ENCODE data around the gene SLC6A4.
"Not testable (repeated sequence)": the region's sequence is repeated elsewhere in the genome, so short reads cannot be mapped to it uniquely, and the experiment has no call there.

The SLC6A4 gene

DNA sequence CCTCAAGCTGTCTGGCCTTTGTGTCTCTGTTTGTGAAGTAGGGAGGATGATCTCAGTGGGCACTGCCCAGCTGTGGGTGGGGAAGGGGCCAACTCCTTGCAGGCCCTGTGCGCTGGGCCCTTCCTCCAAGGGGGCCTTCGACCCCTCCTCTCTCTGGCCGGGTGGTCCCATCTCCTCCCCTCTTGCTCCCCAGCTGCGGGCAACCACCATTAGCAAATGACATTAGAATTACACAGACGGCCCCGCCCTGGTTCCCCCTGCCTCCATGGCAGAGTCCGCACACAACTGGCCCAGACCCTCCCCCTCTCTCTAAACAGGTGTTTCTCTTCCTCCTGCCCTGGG lies 2.5 kb upstream of the SLC6A4 start:
- DNase-seq = no peak

DNA sequence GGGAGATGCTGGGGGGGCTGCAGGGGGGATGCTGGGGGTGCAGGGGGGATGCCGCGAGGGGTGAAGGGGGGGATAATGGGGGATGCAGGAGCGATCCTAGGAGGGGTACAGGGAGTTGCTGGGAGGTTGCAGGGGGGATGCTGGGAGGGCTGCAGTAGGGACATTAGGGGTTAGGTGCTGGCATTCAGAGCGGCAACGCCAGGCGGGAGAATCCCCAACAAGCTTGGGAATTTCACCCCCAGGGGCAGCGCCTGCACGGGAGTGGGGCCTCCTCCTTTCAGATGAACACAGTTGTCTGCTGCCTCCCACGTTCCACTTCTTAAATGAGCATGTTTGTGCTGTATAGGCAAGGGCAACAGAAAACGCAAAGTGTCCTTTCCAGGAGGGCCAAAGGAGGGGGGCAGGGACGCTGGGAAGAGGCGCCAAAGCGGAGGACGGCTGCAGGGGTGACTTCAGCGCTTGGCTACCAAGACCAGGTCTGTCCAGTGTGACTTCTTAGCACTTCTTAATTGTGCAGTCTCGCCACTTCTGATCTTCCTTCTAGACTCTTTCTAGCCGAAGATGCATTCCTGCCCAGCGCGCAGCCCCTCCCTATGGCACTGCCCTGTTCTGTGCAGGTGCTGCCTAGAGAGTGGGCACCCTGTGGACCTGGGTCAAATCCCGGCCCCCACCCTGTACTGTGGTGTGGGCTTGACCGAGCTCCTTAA lies 2.0 kb upstream of the SLC6A4 start:
- DNase-seq = no peak

DNA sequence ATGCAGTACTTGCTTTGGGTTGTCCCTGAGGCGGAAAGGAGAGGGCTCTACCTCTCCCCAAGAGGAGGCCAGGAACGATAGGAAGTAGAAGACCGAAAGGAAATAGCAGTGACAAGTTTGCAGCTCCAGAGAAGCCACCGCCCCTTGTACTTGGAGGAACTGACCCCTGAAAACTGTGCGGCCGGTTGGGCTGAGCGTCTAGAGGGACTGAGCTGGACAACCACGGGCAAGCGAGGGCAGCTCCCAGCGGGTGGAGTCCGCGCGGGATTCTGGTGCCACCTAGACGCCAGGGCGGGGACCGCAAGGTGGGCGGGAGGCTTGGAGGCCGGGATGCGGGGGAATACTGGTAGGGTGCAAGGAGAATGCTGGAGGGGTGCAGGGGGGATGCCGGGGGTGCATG lies 1.3 kb upstream of the SLC6A4 start:
- DNase-seq = no peak

DNA sequence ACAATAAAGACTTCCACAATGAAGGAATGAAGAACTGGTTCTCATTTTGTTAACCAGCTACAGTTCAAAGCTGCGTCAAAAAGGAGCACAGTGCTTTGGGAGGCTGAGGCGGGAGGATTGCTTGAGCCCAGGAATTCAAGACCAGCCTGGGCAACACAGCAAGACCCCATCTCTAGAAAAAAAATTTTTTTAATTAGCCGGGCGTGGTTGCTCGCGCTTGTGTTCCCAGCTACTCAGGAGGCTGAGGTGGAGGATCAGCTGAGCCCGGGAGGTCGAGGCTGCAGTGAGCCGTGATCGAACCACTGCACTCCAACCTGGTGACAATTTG lies 764 bp upstream of the SLC6A4 start:
- no peak for DNase-seq

DNA sequence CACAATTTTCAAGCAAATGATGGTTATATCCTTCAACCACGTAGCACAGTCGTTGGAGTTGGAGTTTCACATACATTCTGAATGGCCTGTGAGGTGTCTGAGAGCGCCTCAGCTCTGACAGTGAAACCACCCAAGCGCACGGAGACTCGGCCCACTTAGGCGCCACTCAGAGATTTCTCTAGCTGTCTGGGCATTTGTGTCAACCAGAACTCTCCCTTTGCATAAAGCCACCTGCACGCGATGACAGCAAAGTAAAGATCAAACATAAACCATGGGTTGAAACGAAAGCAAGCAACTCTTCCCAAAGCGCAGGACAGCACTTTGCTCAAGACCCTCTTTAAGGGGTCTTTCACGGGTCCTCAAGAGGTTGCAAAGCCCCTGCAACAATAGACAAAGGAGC lies 533 bp downstream of the SLC6A4 start:
- no peak for DNase-seq

DNA sequence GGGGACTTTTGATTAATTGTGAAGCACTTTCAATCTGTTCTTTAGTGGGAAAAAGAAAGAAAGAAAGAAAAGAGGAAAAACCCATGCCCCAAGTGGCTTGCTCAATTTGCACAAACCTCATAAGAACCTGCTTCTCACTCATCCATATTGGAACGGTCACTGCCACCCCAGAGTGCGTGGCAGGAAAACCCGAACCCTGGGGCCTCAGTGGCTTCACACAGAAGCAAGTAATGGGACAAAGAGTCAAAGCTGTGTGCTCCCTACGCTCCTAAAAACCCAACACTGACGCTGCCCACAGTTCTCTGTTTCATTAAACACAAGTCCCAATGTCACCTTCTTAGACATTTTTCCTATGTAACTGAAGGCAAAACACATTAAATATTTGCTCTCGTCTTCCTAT lies 1.2 kb downstream of the SLC6A4 start:
- DNase-seq = no peak

DNA sequence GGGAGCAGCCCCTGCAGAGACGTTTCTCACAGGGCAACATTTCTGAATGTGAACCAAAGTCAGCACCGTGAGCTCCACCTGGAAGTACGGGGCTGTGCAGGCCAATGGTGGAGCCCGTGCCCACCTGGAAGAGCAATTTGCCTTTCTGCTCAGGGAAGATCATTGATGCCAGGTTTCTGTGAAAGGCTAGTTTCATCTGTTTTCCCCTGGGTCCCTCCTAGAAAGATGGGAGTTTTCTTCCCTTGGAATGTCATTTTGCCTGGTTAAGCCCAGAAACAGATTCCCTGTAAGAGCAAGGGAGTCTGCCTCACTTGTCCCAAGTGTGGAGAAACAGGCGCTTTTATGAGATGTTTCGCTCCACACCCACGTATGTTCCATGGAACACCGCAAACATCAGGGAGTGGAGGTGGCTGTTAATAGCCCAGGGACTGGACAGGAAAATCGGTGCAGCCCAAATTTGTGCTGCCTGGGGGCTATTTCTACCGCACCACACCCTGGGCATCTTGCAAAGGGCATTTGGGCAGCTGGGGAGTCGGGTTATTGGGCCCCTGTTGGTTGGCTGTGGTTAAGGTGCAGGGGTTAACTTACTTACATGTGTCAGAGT lies 2.6 kb downstream of the SLC6A4 start:
- DNase-seq = no peak

DNA sequence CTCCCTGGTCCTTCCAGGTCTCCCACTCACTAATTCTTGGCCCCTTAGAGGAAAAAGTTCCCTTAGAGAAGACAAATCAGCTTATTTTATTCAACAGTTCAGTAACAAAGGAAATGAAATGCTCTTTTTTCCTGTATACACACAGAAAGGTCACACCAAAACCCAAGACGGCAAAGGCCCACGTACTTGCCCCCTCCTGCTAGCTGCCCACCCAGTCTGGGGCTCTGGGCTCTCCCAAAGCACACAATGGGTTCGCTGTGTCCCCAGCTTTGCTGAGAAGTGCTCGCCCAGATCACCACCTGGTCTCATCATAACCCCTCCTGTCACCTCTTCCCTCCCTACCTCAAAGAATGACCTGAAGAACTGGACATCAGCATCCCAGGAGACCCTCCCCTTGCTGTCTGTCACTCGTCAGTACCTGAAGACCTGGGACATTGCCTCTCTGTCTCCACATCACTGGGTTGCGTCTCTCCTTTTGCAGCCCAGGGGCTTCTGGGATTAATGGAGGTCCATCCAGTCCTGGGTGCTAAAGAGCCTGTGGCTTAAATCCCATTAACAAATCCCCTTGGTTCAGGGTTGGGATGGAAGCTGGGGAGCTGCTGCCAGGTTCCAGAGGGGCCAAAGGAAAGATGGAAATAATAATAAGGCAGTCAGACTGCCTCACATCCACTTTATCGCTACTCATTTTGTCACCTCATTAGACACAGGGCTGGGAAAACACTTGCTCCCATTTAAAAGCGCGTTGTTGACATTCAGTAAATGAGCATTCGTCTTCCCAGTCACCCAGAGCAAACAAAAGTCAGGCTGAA lies 3.3 kb downstream of the SLC6A4 start:
- no peak for DNase-seq

DNA sequence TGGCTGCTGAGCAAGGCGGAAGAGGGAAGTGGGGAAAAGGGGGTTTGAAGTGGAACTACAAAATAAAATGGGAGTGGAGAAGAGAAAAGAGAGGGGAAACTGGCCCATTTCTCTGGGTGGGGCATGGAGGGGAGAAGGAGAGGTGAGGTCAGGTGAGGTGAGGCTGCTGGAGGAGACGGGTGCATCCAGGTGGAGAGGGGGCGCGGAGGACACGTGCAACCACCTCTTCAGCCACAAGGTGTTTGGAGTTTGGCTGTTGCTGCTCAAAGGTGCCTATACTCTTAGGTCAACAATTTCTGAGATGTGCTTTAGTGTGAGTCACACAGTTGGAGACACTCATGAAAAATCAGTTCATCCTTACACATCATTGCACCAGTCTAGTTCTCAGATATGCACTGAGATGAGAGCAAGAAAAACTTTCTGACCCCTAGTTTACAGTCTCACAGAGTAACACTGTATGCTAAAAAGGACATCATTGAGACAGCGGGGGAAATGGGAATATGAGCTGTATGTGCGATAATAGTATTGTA lies 4.8 kb downstream of the SLC6A4 start:
- DNase-seq = no peak

DNA sequence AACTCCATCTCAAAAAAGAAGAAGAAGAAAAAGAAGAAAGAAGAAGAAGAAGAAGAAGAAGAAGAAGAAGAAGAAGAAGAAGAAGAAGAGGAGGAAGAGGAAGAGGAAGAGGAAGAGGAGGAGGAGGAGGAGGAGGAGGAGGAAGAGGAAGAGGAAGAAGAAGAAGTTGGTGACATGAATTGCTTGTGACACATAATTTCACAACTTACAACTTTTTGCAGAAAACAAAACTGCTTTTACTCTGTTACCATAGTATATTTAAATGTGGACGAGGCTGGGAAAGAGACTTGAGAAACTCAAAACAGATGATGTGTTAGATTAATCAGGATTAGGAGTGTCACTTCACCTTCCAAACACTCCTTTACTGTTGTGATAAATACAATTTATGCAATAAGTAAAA lies 5.5 kb downstream of the SLC6A4 start:
- DNase-seq = not testable (repeated sequence)

DNA sequence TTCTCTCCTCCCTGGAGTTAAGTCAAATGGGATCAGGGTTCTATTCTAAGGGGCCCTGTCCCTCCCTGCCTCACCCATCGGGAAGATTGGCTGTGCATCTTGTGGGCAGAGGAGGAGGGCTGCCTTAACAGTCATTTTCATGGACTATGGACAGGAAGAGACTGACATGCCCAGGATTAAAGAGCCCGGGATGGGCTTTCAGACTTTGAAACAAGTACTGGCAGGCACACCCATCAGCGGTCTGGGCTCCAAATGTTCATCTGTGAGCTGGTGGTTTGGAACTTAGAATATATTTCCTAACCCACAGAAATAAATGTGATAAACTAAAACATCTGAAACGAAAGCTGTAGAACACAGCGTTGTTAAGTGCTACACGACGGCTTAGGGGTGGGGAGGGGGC lies 6.5 kb downstream of the SLC6A4 start:
- no peak for DNase-seq

DNA sequence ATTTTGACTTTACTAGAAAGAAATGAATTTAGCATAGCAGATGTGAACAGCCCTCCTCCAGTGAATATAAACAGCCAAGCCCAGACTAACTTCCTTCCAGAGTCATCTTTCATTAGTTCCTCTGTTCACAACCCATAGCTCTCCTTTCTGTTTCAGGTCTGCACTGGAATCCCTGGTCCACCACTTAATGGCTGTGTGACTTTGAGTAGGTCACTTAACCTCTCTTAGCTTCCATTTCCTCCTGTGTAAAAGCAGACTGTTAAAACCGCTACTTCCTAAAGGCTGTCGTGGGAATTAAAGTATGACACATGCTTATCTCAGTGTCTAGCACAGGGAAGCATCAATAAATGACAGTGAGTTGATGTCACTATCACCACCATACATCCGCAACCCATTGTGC lies 7.5 kb downstream of the SLC6A4 start:
- DNase-seq = no peak

DNA sequence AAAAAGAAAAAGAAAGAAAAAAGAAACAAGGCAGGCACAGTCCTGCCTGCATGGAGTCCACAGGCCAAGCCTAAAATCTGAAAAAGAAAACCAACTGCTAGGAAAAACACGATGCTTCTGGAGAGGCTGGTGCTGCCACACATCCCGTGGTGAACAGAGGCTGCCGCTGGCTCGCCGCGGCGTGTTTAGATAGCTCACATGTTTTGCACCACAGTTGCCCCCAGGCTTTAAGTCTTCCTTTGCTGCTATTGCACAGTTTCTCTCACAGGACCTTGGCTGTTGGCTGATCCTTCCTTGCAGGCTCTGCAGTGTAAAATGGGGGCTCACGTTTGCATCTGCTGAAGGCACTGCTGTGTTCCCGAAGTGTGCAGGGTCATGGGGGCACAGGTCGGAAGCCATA lies 8.6 kb downstream of the SLC6A4 start:
- DNase-seq = no peak

DNA sequence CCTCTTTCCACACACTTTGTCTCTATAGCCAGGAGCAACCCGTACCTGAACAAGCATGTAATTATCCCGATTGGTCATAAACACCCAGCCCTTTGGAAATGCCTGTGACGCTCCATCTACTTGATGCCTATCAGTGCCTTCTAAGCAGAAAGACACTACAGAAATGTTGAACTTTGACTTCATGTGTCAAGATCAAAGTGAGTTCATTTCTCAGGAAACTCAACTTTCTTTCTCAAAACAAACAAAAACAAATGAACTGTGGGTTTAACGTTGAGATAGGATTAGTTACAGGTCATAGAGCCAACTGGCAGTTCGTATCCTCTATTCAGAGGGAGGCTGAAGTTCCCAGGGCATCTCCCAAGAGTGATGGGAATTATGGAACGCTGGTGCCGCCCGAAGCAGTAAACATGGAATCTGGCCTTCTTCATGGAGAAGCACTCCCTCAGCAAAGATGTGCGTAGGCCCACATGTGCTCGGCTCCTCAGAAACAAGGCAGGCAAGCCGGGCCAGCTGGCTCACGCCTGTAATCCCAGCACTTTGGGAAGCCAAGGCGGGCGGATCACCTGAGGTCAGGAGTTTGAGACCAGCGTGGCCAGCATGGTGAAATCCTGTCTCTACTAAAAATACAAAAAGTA lies 9.5 kb downstream of the SLC6A4 start:
- no peak for DNase-seq

DNA sequence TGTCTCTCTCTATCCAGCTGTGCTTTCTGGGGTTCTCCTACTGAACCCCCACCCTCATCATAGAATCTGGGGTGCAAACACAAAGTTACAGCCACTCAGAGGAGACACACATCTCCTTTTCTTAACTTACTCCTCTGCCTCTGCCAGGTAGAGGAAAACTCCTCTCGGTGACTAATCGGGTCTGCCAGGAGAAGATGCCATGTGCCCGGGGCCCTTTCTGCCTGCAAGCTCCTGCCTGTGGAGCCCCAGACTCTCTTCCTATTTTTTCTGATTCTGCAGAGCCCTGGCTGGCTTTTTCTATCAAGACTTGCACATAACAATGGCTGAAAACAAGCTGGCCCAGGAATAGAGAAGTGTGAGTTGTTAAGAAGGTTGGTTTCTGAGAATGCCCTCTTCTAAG lies 10.4 kb downstream of the SLC6A4 start:
- no peak for DNase-seq

DNA sequence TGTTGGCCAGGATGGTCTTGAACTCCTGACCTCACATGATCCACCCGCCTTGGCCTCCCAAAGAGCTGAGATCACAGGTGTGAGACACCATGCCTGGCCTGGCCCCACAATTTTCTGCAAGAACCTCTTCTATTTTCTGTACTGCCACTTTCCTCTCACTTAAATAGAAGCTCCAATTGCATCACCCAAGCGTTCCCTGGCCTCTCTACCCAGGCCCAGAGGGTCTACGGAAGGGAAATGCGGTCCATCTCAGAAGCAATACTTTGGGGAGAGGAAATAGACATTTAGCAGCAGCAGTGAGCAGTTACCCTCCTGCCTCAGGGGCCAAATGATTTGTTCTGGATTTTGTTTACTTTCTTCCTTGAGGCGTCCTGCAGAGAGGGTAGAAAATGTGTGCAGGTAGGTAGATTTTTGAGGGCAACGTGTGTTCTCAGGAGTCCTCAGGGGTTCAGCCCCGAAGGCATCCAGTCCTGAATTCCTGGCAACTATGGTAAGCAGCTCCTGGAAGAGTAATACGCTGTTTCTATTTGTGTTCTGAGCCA lies 11.0 kb downstream of the SLC6A4 start:
- DNase-seq = no peak

DNA sequence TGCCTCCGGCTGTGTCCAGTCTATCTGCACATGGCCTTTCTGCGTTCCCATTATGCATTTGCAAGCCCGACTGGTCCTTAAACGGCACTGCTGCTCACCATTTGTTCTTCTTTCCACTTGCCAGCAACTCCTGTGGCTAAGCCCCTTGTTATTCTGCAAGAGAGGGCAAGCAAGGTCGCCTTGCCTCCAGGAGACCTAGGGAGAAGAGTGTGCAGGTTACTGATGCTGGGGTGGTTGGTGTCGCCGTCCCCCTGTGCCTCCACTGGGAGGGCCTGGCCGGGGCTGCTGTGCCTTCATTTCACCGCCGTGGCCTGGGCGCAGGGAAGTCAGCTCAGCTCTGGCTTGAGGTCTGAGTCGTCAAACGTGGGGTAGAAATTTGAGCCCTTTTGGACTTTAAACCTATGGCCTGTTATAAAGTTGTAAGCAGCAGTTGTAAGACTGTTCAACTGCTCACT lies 12.7 kb downstream of the SLC6A4 start:
- no peak for DNase-seq

DNA sequence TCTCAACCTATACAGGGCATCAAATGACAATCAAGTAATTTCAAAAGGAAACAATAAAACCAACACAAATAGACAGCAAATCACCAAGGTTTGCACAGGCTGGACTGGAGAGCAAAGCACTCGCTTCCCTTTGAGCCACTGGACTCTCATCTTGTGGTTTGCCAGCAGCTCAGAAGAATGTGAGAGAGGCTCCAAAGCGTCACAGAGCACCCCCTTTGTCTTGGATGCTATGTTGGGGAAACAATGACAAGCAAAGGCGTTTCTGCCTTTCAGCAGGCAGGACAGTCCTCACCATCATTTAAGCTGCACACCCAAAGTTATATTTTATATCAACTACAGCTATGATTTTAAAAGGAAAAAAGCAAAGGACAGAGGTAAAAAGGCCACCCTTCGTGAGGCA lies 13.2 kb downstream of the SLC6A4 start:
- DNase-seq = no peak

DNA sequence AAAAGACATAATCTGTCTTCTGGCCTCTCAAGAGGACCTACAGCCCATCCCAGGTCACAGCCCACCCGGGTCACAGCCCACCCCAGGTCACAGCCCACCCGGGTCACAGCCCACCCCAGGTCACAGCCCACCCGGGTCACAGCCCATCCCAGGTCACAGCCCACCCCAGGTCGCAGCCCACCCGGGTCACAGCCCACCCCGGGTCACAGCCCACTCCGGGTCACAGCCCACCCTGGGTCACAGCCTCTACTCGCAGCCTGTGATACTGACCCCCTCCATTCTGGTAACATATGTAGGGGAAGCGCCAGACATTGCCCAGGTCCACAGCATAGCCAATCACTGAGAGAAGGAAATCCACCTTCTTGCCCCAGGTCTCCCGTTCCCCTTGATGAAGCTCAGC lies 14.2 kb downstream of the SLC6A4 start:
- no peak for DNase-seq

DNA sequence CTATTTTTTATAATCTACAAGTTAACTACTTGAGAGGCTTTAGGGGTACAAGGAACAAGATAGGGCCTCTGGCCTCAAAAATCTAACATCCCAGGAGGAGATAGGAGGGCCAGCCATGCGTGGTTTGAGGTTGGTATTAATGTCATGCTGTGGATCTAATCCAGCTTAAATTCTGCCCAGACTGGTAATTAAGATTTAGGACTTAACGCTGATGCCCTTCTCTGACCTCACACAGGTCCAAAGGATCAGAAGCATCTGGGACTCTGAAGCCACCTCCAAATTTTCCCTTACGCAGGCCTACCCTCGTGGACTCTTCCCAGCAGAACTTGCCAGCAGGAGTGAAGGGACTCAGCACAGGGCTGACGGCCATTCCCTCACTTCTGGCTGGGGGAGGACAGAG lies 15.1 kb downstream of the SLC6A4 start:
- no peak for DNase-seq

DNA sequence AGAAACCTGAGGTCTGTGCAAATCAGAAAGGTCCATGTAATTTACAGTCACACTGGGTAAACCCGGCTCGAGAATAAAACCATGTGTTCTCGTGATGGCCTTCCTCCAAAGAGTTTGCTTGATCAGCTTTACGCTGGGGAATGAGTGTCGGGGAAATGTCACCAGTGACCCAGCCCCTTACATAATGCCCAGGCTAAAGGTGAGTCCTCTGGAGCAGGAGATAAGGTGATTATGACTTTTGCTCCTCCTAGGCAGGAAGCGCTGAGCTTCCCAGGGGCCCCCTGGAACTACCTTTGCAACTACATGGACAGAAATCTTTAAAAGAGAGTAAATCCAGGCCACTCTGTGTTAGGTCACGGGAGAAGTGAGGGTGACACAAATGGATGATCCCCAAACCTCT lies 15.7 kb downstream of the SLC6A4 start:
- DNase-seq = no peak

DNA sequence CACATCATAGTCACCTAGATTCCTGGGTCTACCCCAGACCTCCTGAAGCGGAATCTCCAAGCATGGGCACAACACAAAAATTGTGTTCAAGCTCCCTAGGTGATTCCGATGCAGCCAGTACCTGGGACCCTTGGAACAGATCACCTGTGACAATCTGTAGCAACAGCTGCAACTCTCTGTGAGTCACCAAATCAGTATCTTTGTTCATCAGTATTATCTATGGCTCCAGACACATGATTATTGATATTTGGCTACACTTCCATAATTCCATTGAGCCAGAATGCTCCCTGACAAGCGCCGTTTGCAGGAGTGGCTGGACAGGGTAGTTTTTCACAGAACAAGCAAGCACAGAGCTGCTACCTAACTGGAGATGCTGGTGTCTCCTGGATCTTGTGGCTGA lies 16.2 kb downstream of the SLC6A4 start:
- DNase-seq = no peak

DNA sequence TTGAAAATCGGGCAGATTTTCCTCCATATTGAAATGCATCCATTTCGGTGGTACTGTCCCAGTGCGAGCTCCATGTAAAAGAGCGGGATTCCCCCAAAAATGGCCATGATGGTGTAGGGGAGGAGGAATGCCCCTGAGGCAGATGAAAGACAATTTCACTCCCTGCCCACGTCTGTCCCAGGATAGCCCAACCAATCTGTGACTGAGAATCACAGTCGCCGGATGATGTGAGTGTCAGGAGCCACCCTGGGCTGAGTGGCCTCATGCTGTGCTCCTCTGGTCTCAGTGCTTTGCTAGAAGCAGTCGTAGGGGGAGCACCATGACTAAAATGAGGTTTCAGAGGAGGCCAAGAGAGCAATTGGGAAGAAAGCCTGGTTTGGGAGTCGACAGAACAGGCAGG lies 16.7 kb downstream of the SLC6A4 start:
- DNase-seq = no peak
